B cell (primary cell): ENCODE data around the gene MTHFD1L. TPM values are rescaled to one million over a fixed set of nuclear protein-coding genes. Genes with fewer than 3 reads are reported as not detected.

ENCODE experiments used
- ATAC-seq: fragments of 200-7000 bp; cut with Tn5 transposase; one replicate; pipeline ENCODE4 v1.10.0; 2021; ENCODE audit warnings: low read depth, mild to moderate bottlenecking, moderate number of reproducible peaks, moderate library complexity
- CTCF ChIA-PET: fragments of 350-600 bp; sonication (Branson Sonifier 250); formaldehyde crosslinking; loops from one replicate; lab custom pipeline; 2021; ENCODE audit warnings: antibody characterized with exemption, inconsistent platforms; lab: Charles Lee
- POLR2A ChIA-PET: fragments of 350-600 bp; sonication (Branson Sonifier 250); formaldehyde crosslinking; loops from one replicate; lab custom pipeline; 2021; ENCODE audit warnings: antibody characterized with exemption; lab: Charles Lee
- DNase-seq: peaks from one replicate; pipeline ENCODE4 v3.0.0; 2013
- H2AFZ ChIP-seq: 2 replicates; pipeline ENCODE4 v1.6.1; 2012; ENCODE audit warnings: mild to moderate bottlenecking, low read depth, low read length; ENCODE audit not compliant: insufficient read depth, poor library complexity, severe bottlenecking
- H3K27ac ChIP-seq, 2 donors: 1 replicate in 1 of 2; 2 replicates in 1 of 2; pipeline ENCODE4 v1.5.1; 2012 to 2013; ENCODE audit warnings: low read length in 2 of 2, mild to moderate bottlenecking in 2 of 2, moderate library complexity in 1 of 2
- H3K27me3 ChIP-seq, 4 experiments: fragments of 200-600 bp in 1 of 4; sonication (generic) in 1 of 4; replicated peaks in 1 of 4; 1 replicate in 2 of 4; 2 replicates in 2 of 4; pipeline versions ENCODE4 v1.6.1 to v1.7.0; 2013 to 2016; ENCODE audit warnings: low read length in 3 of 4, mild to moderate bottlenecking in 2 of 4, mixed read lengths in 1 of 4, moderate library complexity in 1 of 4; ENCODE audit not compliant: insufficient read depth in 4 of 4, control insufficient read depth in 3 of 4; ENCODE audit errors: control extremely low read depth in 1 of 4
- H3K36me3 ChIP-seq, 2 experiments: replicated peaks in 1 of 2; 1 replicate in 1 of 2; 2 replicates in 1 of 2; pipeline versions ENCODE4 v1.6.1 to v1.7.1; 2013; ENCODE audit warnings: low read length in 1 of 2; ENCODE audit not compliant: insufficient read depth in 2 of 2, control insufficient read depth in 1 of 2; ENCODE audit errors: control extremely low read depth in 1 of 2, extremely low read depth in 1 of 2
- H3K4me1 ChIP-seq, 2 donors: fragments of 200-600 bp in 1 of 2; sonication (generic) in 1 of 2; 1 replicate in 1 of 2; 2 replicates in 1 of 2; pipeline versions ENCODE4 v1.5.1 to v1.6.1; 2013 to 2017; ENCODE audit warnings: low read length in 2 of 2; ENCODE audit not compliant: control insufficient read depth in 2 of 2, insufficient read depth in 2 of 2
- H3K4me2 ChIP-seq: replicated peaks from 2 replicates; pipeline ENCODE3; 2012; ENCODE audit warnings: mild to moderate bottlenecking, low read depth, low read length; ENCODE audit not compliant: poor library complexity, severe bottlenecking
- H3K4me3 ChIP-seq, 5 experiments: fragments of 200-600 bp in 1 of 5; sonication (generic) in 1 of 5; 1 replicate in 3 of 5; 2 replicates in 2 of 5; pipeline versions ENCODE4 v1.5.1 to v1.7.0; 2011 to 2016; ENCODE audit warnings: low read length in 4 of 5, mild to moderate bottlenecking in 4 of 5, low read depth in 2 of 5, control low read depth in 1 of 5, moderate library complexity in 1 of 5; ENCODE audit not compliant: insufficient read depth in 1 of 5; ENCODE audit errors: control extremely low read depth in 1 of 5, extremely low read depth in 1 of 5
- H3K79me2 ChIP-seq: fragments of 200-600 bp; sonication (generic); one replicate; pipeline ENCODE4 v1.6.0; 2016; ENCODE audit warnings: low read length; ENCODE audit not compliant: control insufficient read depth, insufficient read depth
- H3K9ac ChIP-seq: fragments of 200-600 bp; sonication (generic); 2 replicates; pipeline ENCODE4 v1.6.1; 2017; ENCODE audit warnings: mild to moderate bottlenecking, low read length, moderate library complexity
- H3K9me3 ChIP-seq, 3 donors: one replicate each; pipeline versions ENCODE4 v1.6.1 to v1.7.1; 2013; ENCODE audit warnings: low read length in 2 of 3; ENCODE audit not compliant: control insufficient read depth in 2 of 3, insufficient read depth in 1 of 3; ENCODE audit errors: control extremely low read depth in 1 of 3
- H4K20me1 ChIP-seq: 2 replicates; pipeline ENCODE4 v1.6.0; 2012; ENCODE audit warnings: mild to moderate bottlenecking, low read length; ENCODE audit not compliant: insufficient read depth, control insufficient read depth, poor library complexity, severe bottlenecking
- H3K27ac Mint-ChIP-seq: one replicate; pipeline ENCODE4 v1.8.0; 2021; ENCODE audit warnings: mixed read lengths
- H3K27me3 Mint-ChIP-seq: one replicate; pipeline ENCODE4 v1.8.0; 2021; ENCODE audit warnings: mixed read lengths
- H3K4me1 Mint-ChIP-seq: one replicate; pipeline ENCODE4 v1.8.0; 2021; ENCODE audit warnings: mixed read lengths
- H3K4me3 Mint-ChIP-seq: one replicate; pipeline ENCODE4 v1.8.0; 2021; ENCODE audit warnings: mixed read lengths
- H3K9me3 Mint-ChIP-seq: one replicate; pipeline ENCODE4 v1.8.0; 2022; ENCODE audit warnings: mixed read lengths; ENCODE audit not compliant: insufficient read depth
- EZH2 ChIP-seq: IDR thresholded peaks from 2 replicates; pipeline ENCODE4 v1.6.1; 2012; ENCODE audit warnings: borderline replicate concordance, low read depth, mild to moderate bottlenecking, moderate library complexity, low read length; ENCODE audit not compliant: insufficient read depth, poor library complexity, severe bottlenecking
- WGBS: methylation state at CpG from one replicate; pipeline ENCODE4 v1.1.5; 2013; ENCODE audit warnings: missing lambda C conversion rate; ENCODE audit not compliant: insufficient coverage; 5-methylcytosine and 5-hydroxymethylcytosine counted together
- intact Hi-C: fragments of 100-400 bp; cut with micrococcal nuclease; formaldehyde crosslinking; loops from one replicate; pipeline ENCODE4 v1.10.0; 2022
- polyA plus RNA-seq: library from polyadenylated mRNA; depleted of rRNA; stranded (reverse); fragments of >200 nt; gene quantifications from 2 replicates; pipeline ENCODE4 v1.2.3, GENCODE V29; 2012
- total RNA-seq, 2 donors: library from RNA; stranded (reverse); fragments of 120-200 nt in 1 of 2; gene quantifications; 1 replicate in 1 of 2; 2 replicates in 1 of 2; pipeline versions ENCODE4 v1.2.3 to v1.2.4, GENCODE V29; 2013 to 2022
- TF ChIP-seq, protein P1 (sequence below): fragments of 200-600 bp; IDR thresholded peaks from one replicate; pipeline ENCODE4 v1.8.0; 2022; ENCODE audit warnings: antibody characterized with exemption, mild to moderate bottlenecking

MTHFD1L gene
- total and polyA plus RNA-seq, 2 donors (not counting 1 experiment from before 2014, with no cell fraction given), result 2.9 to 16.1 TPM

DNA sequence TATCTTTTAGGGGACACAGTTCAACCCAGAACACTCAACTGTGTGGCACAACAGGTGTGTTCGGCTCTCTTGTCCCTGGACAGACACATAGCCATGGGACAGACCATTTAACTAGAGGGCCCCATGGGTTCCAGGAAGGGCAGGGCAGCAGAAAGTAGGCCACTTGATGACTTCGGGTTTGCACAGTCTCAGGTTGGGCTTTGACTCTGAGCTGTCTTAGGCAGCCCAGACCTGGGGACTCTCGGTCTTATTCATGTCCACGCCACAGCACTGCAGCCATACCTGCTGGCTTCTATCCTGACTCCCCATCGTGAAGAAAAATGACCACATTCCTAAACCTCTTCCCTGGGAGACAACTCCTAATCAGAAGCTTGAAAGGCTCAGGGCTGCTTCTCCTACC, 228.2 kb downstream of the MTHFD1L start:
- Histone ChIP-seq H3K36me3 (peaks cover 3% of the 10 kb centered on the region in 2 experiments), H3K9ac (no peak overlapping the region), H3K27ac (no peak overlapping the region), H2AFZ (no peak overlapping the region), H3K4me1 (no peaks in the 10 kb centered on the region), H3K79me2 (no peaks in the 10 kb centered on the region), H3K4me3 (no peak overlapping the region), H3K27me3 (no peaks in the 10 kb centered on the region), H4K20me1 (no peaks in the 10 kb centered on the region), H3K4me2 (no peak overlapping the region), H3K9me3 (no peaks in the 10 kb centered on the region)
- ChIA-PET POLR2A (no interaction called here), CTCF (no interaction called here)
- Mint-ChIP-seq H3K4me1 (peaks cover 2% of the 10 kb centered on the region), H3K9me3 (peaks cover 3% of the 10 kb centered on the region), H3K27me3 (no peaks in the 10 kb centered on the region), H3K27ac (no peak overlapping the region), H3K4me3 (no peak overlapping the region)
- ATAC-seq (no peak), DNase-seq (no peak)
- WGBS, result 96% methylated on average over 5 of the region's 5 CpGs
- TF ChIP-seq EZH2, result no peak
- TF ChIP-seq, protein P1, sequence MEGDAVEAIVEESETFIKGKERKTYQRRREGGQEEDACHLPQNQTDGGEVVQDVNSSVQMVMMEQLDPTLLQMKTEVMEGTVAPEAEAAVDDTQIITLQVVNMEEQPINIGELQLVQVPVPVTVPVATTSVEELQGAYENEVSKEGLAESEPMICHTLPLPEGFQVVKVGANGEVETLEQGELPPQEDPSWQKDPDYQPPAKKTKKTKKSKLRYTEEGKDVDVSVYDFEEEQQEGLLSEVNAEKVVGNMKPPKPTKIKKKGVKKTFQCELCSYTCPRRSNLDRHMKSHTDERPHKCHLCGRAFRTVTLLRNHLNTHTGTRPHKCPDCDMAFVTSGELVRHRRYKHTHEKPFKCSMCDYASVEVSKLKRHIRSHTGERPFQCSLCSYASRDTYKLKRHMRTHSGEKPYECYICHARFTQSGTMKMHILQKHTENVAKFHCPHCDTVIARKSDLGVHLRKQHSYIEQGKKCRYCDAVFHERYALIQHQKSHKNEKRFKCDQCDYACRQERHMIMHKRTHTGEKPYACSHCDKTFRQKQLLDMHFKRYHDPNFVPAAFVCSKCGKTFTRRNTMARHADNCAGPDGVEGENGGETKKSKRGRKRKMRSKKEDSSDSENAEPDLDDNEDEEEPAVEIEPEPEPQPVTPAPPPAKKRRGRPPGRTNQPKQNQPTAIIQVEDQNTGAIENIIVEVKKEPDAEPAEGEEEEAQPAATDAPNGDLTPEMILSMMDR, result no peak
- intact Hi-C loops, result no loop called here

DNA sequence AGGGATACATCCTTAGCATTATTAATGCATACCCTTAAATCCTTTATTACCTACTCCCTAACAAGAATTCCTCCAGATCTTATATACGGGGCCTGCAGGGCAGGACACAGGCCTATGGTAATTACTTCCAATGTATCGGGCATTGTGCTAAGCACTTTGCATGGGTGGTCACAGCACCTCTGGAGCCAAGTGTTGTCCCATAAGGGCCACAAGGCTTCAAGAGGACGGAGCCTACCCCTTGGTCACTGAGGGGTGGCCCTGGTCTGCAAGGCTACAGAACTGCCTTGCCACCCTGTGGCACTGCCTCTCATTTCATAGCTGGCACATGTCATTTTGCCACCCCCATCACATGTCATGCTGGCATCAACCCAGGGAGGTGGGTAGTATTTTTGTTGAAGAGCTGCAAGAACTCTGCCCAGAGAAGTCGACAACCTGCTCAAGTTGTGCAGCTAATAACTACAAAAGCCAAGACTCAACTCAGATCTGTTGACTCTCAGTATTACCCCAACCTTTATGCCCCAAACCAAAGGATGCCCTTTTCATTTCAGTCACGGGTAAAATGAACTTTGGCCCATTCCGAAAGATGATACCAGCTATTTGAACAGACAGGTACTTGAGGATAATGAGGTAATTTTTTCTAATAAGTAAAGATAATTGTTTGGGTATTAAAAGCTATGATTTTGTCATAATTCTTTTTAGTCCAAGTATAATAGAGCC, 230.2 kb downstream of the MTHFD1L start:
- ATAC-seq (no peak), DNase-seq (no peak)
- POLR2A ChIA-PET, result no interaction called here
- no peaks in the 10 kb centered on the region for H3K79me2 ChIP-seq
- WGBS, result 97% methylated on average over 3 of the region's 6 CpGs
- no peak overlapping the region for H3K27ac Mint-ChIP-seq
- no peak overlapping the region for H3K9ac ChIP-seq
- H3K4me2 ChIP-seq, result no peak overlapping the region
- no peak overlapping the region for H3K4me3 ChIP-seq
- H3K9me3 ChIP-seq, result no peaks in the 10 kb centered on the region
- H3K4me1 ChIP-seq, result no peaks in the 10 kb centered on the region
- no peak overlapping the region for H3K4me3 Mint-ChIP-seq
- no peak overlapping the region for H3K27ac ChIP-seq
- H3K36me3 ChIP-seq, result peaks cover 3% of the 10 kb centered on the region in 2 experiments
- CTCF ChIA-PET, result interaction anchor here (1.0 kb wide), 1 partner anchor 80 kb away, joined by 3 read pairs; no protein-coding TSS in a partner anchor
- H3K27me3 Mint-ChIP-seq, result no peaks in the 10 kb centered on the region
- no peaks in the 10 kb centered on the region for H3K27me3 ChIP-seq
- H4K20me1 ChIP-seq, result no peaks in the 10 kb centered on the region
- intact Hi-C loops, result no loop called here
- H3K4me1 Mint-ChIP-seq, result peaks cover 2% of the 10 kb centered on the region
- H3K9me3 Mint-ChIP-seq, result peaks cover 3% of the 10 kb centered on the region
- no peak overlapping the region for H2AFZ ChIP-seq
- TF ChIP-seq, protein P1, result no peak
- no peak for TF ChIP-seq EZH2
